HepG2 (cell line): ENCODE results near the gene SART1. TPM values are rescaled to one million over a fixed set of nuclear protein-coding genes. Genes with fewer than 3 reads are reported as not detected.

Experiments used
- AGO2 ChIP-seq: fragments of 200-400 bp; formaldehyde crosslinking; optimal IDR thresholded peaks from 2 replicates; pipeline ENCODE3; 2017; ENCODE audit warnings: mild to moderate bottlenecking, low read depth, low read length, moderate library complexity
- BORCS8-MEF2B ChIP-seq: sonication (generic); formaldehyde crosslinking; IDR thresholded peaks from 2 replicates; pipeline ENCODE4 v1.8.0; 2022; ENCODE audit warnings: mild to moderate bottlenecking, missing genetic modification reagents
- EHMT2 ChIP-seq: fragments of 200-600 bp; sonication (generic); IDR thresholded peaks from 2 replicates; pipeline ENCODE4 v1.7.0; 2017; ENCODE audit warnings: antibody characterized with exemption, low read depth, low read length, borderline replicate concordance
- FOXA3 ChIP-seq: IDR thresholded peaks from 2 replicates; pipeline ENCODE4 v1.6.1; 2016; ENCODE audit warnings: missing genetic modification reagents, missing compliant biosample characterization
- HOXA9 ChIP-seq: sonication (generic); formaldehyde crosslinking; IDR thresholded peaks from 2 replicates; pipeline ENCODE4 v1.8.1; 2022; ENCODE audit warnings: missing genetic modification reagents, mild to moderate bottlenecking, moderate library complexity, borderline replicate concordance
- MYC ChIP-seq: sonication (generic); formaldehyde crosslinking; IDR thresholded peaks from 2 replicates; pipeline ENCODE4 v1.9.0; 2021; ENCODE audit warnings: missing genetic modification reagents, borderline replicate concordance
- MYNN ChIP-seq: sonication (generic); formaldehyde crosslinking; IDR thresholded peaks from 2 replicates; pipeline ENCODE4 v1.4.0; 2020; ENCODE audit warnings: mild to moderate bottlenecking, low read depth, missing genetic modification reagents
- NFKB2 ChIP-seq: sonication (generic); formaldehyde crosslinking; IDR thresholded peaks from 2 replicates; pipeline ENCODE4 v1.4.0; 2020; ENCODE audit warnings: missing genetic modification reagents, borderline replicate concordance
- PHF8 ChIP-seq: sonication (generic); formaldehyde crosslinking; IDR thresholded peaks from 2 replicates; pipeline ENCODE4 v1.5.0; 2020; ENCODE audit warnings: missing genetic modification reagents
- PPARG ChIP-seq: conservative IDR thresholded peaks from 2 replicates; pipeline ENCODE4 v1.6.1; 2016; ENCODE audit warnings: missing biosample characterization, missing genetic modification reagents
- RXRB ChIP-seq: IDR thresholded peaks from 2 replicates; pipeline ENCODE4 v1.6.1; 2016; ENCODE audit warnings: borderline replicate concordance, missing genetic modification reagents, missing compliant biosample characterization
- TARDBP ChIP-seq: sonication (generic); formaldehyde crosslinking; IDR thresholded peaks from 2 replicates; pipeline ENCODE4 v1.8.0; 2022; ENCODE audit warnings: mild to moderate bottlenecking, missing genetic modification reagents
- ZFP90 ChIP-seq: sonication (generic); formaldehyde crosslinking; IDR thresholded peaks from 2 replicates; pipeline ENCODE4 v1.8.0; 2022; ENCODE audit warnings: missing genetic modification reagents, mild to moderate bottlenecking, inconsistent platforms, borderline replicate concordance
- ZKSCAN8 ChIP-seq: IDR thresholded peaks from 2 replicates; pipeline ENCODE4 v1.6.1; 2016; ENCODE audit warnings: borderline replicate concordance, missing genetic modification reagents, missing compliant biosample characterization
- ZNF235 ChIP-seq: sonication (generic); formaldehyde crosslinking; IDR thresholded peaks from 2 replicates; pipeline ENCODE4 v1.8.1; 2023; ENCODE audit warnings: mild to moderate bottlenecking, missing genetic modification reagents, borderline replicate concordance
- ZNF282 ChIP-seq: fragments of 450-650 bp; IDR thresholded peaks from 2 replicates; pipeline ENCODE4 v1.6.1; 2018; ENCODE audit not compliant: partially characterized antibody
- ZNF292 ChIP-seq: sonication (generic); formaldehyde crosslinking; IDR thresholded peaks from 2 replicates; pipeline ENCODE4 v1.8.1; 2022; ENCODE audit warnings: mild to moderate bottlenecking, low read depth, missing genetic modification reagents, borderline replicate concordance
- ZNF30 ChIP-seq: sonication (generic); formaldehyde crosslinking; IDR thresholded peaks from 2 replicates; pipeline ENCODE4 v1.5.0; 2020; ENCODE audit warnings: mild to moderate bottlenecking, missing genetic modification reagents
- ZNF451 ChIP-seq: sonication (generic); formaldehyde crosslinking; IDR thresholded peaks from 2 replicates; pipeline ENCODE4 v1.5.0; 2020; ENCODE audit warnings: mild to moderate bottlenecking, missing genetic modification reagents
- ZNF552 ChIP-seq: sonication (generic); formaldehyde crosslinking; IDR thresholded peaks from 2 replicates; pipeline ENCODE4 v1.9.0; 2022; ENCODE audit warnings: missing genetic modification reagents, mild to moderate bottlenecking, borderline replicate concordance
- ZZZ3 ChIP-seq: sonication (generic); formaldehyde crosslinking; IDR thresholded peaks from 2 replicates; pipeline ENCODE4 v1.4.0; 2020; ENCODE audit warnings: missing genetic modification reagents, mild to moderate bottlenecking, borderline replicate concordance
- polyA plus RNA-seq, 8 experiments: library from polyadenylated mRNA; depleted of rRNA in 3 of 8; stranded (reverse) in 7 of 8; unstranded in 1 of 8; fragments of >200 nt; fragmentation: Illumina TruSeq in 4 of 8; extraction: Trizol in 4 of 8; gene quantifications; 2 replicates each; pipeline versions ENCODE4 v1.2.1 to v1.2.3, GENCODE V29; 2011 to 2016; ENCODE audit warnings: low read depth in 4 of 8, missing spikeins in 1 of 8, mixed read lengths in 1 of 8; ENCODE audit not compliant: insufficient read depth in 1 of 8
- total RNA-seq, 5 experiments: library from RNA; depleted of rRNA; stranded (reverse); fragments of >200 nt; fragmentation: Illumina TruSeq; extraction: Trizol; gene quantifications; 2 replicates each; pipeline ENCODE4 v1.2.3, GENCODE V29; 2016; ENCODE audit warnings: low read depth in 1 of 5
- TF ChIP-seq, protein P1 (sequence below), 2 experiments: sonication (generic) in 1 of 2; formaldehyde crosslinking in 1 of 2; IDR thresholded peaks; 2 replicates each; pipeline versions ENCODE4 v1.4.0 to v1.6.1; 2018 to 2020; ENCODE audit warnings: missing genetic modification reagents in 2 of 2, borderline replicate concordance in 1 of 2, low read depth in 1 of 2, mild to moderate bottlenecking in 1 of 2, missing biosample characterization in 1 of 2
- TF ChIP-seq, protein P2 (sequence below): sonication (generic); formaldehyde crosslinking; IDR thresholded peaks from 2 replicates; pipeline ENCODE4 v1.5.1; 2020; ENCODE audit warnings: missing genetic modification reagents, mild to moderate bottlenecking, borderline replicate concordance
- TF ChIP-seq, protein P3 (sequence below): sonication (generic); formaldehyde crosslinking; IDR thresholded peaks from 2 replicates; pipeline ENCODE4 v1.9.0; 2021; ENCODE audit warnings: missing genetic modification reagents, borderline replicate concordance

Gene SART1
- total and polyA plus RNA-seq, 2 of the 13 experiments (the other 11 are each of a cell fraction or from before 2014, with no cell fraction given), result 11.3 to 22.5 TPM

DNA sequence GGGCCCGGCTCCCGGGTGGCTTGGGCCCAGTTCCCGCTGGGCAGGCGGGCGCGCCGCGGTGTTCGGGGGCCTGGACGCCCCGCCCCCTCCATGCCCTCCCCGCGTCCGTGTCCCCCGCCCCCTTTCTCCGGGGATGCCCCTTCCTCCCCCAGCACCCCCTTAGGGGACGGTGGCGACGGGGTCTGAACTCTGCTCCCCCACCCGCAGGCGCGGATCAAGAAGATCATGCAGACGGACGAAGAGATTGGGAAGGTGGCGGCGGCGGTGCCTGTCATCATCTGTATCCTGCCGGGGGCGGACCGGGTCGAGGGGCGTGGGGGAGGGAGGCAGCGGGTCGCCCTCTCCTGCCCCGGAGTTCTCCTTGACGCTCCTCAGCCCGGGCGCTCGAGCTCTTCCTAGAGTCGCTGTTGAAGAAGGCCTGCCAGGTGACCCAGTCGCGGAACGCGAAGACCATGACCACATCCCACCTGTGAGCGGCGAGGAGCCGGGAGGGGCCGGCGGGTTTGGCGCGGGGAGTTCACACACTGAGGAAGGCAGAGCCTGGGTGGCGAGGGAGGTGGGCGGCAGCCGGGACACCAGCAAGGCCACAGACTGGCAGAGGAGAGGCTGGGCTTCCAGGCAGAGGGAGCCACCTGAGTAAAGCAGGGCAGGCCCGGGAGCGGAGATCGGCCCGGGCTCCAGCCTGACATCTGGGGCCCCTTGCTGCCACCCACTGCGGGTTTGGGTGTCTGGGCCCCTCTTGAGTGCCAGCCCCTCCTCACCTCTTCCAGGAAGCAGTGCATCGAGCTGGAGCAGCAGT, 41.8 kb upstream of the SART1 start (continued):
- TF ChIP-seq FOXA3 (CRISPR knock-in tag) (no peak), PHF8 (CRISPR knock-in tag) (0 out of 2 replicates have a peak, but pooled peaks have one; percentile 13), ZNF30 (CRISPR knock-in tag) (no peak), ZKSCAN8 (CRISPR knock-in tag) (no peak), ZFP90 (no peak), ZNF451 (CRISPR knock-in tag) (0 out of 2 replicates have a peak, but pooled peaks have one; percentile 14), MYC (CRISPR knock-in tag) (0 out of 2 replicates have a peak, but pooled peaks have one; percentile 8), BORCS8-MEF2B (CRISPR knock-in tag) (no peak), EHMT2 (no peak), TARDBP (CRISPR knock-in tag) (no peak), ZNF235 (CRISPR knock-in tag) (0 out of 2 replicates have a peak, but pooled peaks have one; percentile 8), HOXA9 (CRISPR knock-in tag) (0 out of 2 replicates have a peak, but pooled peaks have one; percentile 18), MYNN (CRISPR knock-in tag) (no peak), AGO2 (peak; percentile 45), RXRB (CRISPR knock-in tag) (0 out of 2 replicates have a peak, but pooled peaks have one; percentile 7), ZZZ3 (CRISPR knock-in tag) (no peak), ZNF552 (CRISPR knock-in tag) (0 out of 2 replicates have a peak, but pooled peaks have one; percentile 15), ZNF292 (CRISPR knock-in tag) (0 out of 2 replicates have a peak, but pooled peaks have one; percentile 18), PPARG (CRISPR knock-in tag) (no peak), NFKB2 (CRISPR knock-in tag) (0 out of 2 replicates have a peak, but pooled peaks have one; percentile 3), ZNF282 (no peak)
- TF ChIP-seq, protein P1, sequence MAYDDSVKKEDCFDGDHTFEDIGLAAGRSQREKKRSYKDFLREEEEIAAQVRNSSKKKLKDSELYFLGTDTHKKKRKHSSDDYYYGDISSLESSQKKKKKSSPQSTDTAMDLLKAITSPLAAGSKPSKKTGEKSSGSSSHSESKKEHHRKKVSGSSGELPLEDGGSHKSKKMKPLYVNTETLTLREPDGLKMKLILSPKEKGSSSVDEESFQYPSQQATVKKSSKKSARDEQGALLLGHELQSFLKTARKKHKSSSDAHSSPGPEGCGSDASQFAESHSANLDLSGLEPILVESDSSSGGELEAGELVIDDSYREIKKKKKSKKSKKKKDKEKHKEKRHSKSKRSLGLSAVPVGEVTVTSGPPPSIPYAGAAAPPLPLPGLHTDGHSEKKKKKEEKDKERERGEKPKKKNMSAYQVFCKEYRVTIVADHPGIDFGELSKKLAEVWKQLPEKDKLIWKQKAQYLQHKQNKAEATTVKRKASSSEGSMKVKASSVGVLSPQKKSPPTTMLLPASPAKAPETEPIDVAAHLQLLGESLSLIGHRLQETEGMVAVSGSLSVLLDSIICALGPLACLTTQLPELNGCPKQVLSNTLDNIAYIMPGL (CRISPR knock-in tag; IDR thresholded peaks at IDR 0.05; ENCODE audit: borderline replicate concordance in 1 of 2, low read depth in 1 of 2), result no peak
- TF ChIP-seq, protein P2, sequence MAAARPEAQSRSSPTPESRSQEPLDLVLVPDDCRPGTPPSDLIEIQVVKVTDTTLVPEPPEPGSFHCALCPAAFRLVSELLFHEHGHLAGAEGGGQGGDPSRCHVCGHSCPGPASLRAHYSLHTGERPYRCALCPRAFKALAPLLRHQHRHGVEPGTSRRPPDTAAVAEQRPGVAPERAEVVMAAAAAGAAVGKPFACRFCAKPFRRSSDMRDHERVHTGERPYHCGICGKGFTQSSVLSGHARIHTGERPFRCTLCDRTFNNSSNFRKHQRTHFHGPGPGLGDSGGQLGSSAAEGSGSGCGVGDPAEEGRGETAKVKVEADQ (CRISPR knock-in tag), result peak; percentile 16; the same call in 1 of the 2 replicates
- TF ChIP-seq, protein P3, sequence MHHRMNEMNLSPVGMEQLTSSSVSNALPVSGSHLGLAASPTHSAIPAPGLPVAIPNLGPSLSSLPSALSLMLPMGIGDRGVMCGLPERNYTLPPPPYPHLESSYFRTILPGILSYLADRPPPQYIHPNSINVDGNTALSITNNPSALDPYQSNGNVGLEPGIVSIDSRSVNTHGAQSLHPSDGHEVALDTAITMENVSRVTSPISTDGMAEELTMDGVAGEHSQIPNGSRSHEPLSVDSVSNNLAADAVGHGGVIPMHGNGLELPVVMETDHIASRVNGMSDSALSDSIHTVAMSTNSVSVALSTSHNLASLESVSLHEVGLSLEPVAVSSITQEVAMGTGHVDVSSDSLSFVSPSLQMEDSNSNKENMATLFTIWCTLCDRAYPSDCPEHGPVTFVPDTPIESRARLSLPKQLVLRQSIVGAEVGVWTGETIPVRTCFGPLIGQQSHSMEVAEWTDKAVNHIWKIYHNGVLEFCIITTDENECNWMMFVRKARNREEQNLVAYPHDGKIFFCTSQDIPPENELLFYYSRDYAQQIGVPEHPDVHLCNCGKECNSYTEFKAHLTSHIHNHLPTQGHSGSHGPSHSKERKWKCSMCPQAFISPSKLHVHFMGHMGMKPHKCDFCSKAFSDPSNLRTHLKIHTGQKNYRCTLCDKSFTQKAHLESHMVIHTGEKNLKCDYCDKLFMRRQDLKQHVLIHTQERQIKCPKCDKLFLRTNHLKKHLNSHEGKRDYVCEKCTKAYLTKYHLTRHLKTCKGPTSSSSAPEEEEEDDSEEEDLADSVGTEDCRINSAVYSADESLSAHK (CRISPR knock-in tag), result no peak
